ENCODE data around the gene TMEM255B.
"Not testable (repeated sequence)": the region's sequence is repeated elsewhere in the genome, so short reads cannot be mapped to it uniquely, and the experiment has no call there.

Gene TMEM255B

DNA sequence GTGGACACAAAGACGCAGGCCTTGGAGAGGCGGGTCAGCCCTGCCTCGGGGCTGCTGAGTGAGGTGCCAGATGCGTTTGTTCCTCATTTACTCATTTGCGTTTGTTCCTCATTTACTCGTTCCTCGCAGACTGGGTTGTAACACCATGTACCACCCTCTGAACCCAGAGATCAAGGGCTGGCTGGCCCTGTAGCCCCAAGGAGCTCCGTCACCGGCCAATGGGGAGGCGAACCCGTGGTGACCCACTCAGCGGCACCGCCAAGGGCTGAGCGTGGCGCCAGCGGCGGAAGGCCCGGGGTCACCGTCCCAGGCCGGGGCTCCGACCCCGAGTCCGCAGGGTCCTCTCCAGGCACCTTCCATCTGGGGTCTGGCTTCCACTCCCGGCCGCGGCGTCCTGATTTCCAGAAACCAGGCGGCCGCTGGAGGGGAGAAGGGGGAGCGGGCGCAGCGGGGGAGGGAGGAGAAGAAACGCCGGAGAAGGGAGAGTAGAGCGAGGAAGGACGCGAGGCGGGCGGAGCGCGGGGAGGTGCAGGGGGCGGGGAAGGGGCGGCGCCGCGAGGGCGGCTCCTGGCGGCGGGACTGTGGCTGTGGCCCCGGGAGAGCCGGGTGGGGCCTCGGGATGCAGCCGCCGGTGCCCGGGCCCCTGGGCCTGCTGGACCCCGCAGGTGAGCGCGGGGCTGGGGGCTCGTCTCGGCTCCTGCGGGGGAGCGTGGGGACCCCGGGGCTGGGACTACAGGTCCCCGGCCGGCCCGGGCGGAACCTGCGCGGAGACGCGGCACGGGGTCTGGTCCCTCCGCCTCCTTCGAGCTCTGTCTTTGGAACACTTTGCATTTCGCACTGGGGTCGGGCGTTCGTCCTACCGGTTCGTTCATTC is at the start of gene TMEM255B:
Gene TMEM255B (plus strand): TSS at position 576 of the 874 bp plus-strand sequence. CDS start 44 bp downstream, at position 620.
- peak; percentile 65 for DNase-seq

- no peak for DNase-seq
Observed at GRCh38 chr13:113722921-113723320, 36.1 kb upstream of the TMEM255B start.

GRCh38 chr13:113723410-113724015 is 35.5 kb upstream of the TMEM255B start:
- no peak for DNase-seq

GRCh38 chr13:113724016-113724758 is 34.8 kb upstream of the TMEM255B start:
- no peak for DNase-seq

DNA sequence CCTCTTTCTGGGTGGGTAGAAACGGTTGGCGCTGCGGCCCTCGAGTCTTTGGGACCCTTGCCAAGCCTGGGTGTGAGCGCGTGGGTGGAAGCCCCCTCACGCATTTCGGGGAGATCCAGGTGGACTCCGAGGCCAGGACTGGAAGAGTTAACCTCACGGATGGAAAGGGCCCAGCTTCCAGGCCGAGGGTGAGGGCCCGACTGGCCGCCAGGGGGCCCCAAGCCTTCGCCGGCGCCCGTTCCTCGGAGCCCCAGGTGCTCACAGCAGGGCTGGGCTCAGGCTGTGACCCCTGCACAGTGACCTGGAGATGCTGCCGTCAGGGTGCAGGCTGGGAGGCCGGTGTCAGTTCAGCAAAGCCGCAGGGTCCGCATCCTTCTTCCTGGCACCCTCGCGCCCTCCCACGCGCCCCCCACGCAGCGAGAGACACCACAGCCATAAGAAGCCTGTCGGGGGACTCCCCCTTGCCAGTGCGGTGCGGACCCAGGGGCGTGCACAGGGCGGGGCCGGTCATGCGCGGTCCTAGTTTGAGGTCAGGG is 34.2 kb upstream of the TMEM255B start:
- peak; percentile 46 for DNase-seq

DNA sequence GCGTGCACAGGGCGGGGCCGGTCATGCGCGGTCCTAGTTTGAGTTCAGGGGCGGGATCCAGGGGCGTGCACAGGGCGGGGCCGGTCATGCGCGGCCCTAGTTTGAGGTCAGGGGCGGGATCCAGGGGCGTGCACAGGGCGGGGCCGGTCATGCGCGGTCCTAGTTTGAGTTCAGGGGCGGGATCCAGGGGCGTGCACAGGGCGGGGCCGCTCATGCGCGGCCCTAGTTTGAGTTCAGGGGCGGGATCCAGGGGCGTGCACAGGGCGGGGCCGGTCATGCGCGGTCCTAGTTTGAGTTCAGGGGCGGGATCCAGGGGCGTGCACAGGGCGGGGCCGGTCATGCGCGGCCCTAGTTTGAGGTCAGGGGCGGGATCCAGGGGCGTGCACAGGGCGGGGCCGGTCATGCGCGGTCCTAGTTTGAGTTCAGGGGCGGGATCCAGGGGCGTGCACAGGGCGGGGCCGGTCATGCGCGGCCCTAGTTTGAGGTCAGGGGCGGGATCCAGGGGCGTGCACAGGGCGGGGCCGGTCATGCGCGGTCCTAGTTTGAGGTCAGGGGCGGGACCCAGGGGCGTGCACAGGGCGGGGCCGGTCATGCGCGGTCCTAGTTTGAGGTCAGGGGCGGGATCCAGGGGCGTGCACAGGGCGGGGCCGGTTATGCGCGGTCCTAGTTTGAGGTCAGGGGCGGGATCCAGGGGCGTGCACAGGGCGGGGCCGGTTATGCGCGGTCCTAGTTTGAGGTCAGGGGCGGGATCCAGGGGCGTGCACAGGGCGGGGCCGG is 33.5 kb upstream of the TMEM255B start:
- DNase-seq = not testable (repeated sequence)

- not testable (repeated sequence) for DNase-seq
Observed at GRCh38 chr13:113726106-113726821, 32.8 kb upstream of the TMEM255B start.

- DNase-seq = no peak
Observed at GRCh38 chr13:113726961-113727411, 32.0 kb upstream of the TMEM255B start.

GRCh38 chr13:113728571-113729054 is 30.4 kb upstream of the TMEM255B start:
- no peak for DNase-seq

DNA sequence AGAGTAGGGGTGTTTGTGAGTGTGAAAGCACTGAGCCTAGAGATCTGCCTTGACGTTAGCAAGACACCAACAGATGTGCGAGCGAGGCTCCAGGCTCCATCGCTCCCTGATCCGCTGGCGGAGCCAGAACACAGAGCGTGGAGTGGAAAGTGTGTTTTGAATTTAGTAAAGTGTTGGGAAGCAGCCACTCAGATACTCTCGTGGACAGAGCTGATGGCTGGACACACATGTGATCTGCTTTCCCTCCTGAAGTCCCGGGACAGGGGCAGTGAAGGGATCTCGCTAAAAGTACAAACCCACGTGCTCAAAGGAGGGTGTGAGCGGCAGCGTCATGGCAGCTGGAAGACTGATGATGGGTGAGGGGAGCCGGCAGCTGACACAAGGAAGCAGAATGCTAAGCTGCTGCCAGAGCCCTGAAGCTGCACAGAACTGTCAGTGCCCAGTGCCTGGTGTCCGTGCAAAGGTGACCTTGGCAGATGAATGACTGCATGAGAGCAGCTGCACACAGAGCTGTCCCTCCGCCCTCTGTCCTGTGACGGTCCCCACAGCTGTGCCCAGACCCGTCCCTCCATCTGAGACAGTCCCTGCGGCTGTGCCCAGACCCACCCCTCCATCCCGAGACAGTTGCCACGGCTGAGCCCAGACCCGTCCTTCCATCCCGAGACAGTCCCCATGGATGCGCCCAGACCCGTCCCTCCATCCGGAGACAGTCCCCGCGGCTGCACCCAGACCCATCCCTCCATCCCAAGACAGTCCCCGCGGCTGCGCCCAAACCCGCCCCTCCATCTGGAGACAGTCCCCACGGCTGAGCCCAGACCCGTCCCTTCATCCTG is 29.6 kb upstream of the TMEM255B start:
- no peak for DNase-seq

GRCh38 chr13:113730258-113730691 is 28.8 kb upstream of the TMEM255B start:
- no peak for DNase-seq

- DNase-seq = no peak
Observed at GRCh38 chr13:113730831-113731191, 28.2 kb upstream of the TMEM255B start.

DNA sequence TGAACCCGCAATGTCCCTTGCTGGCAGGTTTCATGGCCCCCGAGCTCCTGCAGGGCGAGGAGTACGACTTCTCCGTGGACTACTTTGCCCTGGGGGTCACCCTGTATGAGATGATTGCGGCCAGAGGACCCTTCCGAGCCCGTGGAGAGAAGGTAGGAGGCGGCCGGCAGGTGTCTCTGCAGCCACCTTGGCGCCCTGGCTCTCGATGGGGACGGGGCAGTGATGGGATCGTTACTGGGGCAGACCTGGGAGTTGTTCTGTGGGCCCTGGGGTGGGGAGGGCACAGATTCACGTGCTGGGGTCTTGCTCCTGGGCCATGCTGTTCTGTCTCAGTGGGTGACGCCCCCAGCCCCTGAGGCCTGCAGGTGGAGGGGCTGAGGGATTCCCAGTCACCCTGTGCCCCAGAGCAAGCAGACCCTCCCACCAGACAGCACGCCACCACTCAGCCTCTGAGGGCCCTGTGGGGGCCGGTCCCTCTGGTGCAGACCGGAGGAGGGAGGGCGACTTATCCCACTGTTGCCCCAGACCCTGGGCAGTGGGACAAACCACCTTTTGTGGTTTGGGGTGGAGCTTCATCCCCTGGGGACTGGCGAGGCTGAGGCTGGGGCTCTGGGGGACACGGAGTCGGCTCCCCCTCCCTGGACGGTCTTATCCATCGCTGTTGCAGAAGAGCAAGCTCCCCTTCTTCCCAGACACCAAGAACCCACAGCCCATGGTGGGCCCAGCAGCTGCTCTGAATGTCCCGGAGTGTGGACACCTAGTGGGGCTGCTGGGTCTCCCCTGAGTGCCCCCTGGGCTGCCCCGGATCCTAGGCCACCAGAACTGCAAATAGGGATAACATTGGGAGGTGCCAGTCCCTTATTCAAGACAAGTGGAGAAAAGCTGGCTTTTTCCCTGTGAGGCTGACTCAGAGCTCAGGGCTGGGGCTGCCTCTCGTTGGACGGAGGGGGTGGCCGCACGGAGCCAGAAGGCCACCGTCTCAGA is 27.5 kb upstream of the TMEM255B start:
- DNase-seq = no peak

- DNase-seq = no peak
Observed at GRCh38 chr13:113732176-113732960, 26.7 kb upstream of the TMEM255B start.

- no peak for DNase-seq
Observed at GRCh38 chr13:113732961-113733950, 25.8 kb upstream of the TMEM255B start.

GRCh38 chr13:113734099-113734825 is 24.8 kb upstream of the TMEM255B start:
- DNase-seq = no peak

DNA sequence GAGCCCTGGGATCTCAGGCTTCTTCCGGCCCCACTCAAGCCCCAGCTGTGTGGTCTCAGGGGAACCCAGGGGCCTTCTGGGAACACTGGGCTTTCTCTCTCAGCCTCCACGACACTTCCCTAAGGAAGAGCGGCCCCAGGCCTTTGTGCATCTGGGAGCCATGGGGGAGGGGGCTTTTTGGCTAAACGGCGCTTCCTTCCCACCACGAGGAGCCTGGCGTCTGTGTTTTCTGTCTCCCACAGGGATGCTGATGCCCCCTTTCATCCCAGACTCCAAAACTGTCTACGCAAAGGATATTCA is 24.2 kb upstream of the TMEM255B start:
- no peak for DNase-seq

Measured in NCI-H2227 treated with DMSO at 0.1 percent for 48 hours (cell line).